ENCODE results near the gene ARHGAP28.
"Not testable (repeated sequence)": the region's sequence is repeated elsewhere in the genome, so short reads cannot be mapped to it uniquely, and the experiment has no call there.

ARHGAP28 gene

DNA sequence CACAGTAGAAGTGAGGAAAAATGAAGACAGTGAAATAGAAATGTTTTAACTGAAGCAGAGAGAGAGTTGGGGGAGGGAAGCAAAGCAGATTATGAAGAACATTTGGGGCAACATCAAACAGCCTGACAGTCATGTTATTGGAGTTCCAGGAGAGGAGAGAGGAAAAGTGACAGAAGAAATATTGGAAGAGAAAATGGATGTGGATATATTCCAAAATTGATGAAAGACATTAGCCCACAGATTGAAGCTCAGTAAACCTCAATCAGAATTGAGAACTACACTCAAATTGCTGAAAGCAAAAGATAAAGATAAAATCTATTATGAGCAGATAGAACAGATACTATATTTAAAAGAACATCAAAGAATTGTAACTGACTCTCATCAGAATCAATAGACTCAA, 90.8 kb downstream of the ARHGAP28 start:
- no peak for DNase-seq (ENCODE audit: low spot score)

- DNase-seq (ENCODE audit: low spot score), result no peak
Measured at GRCh38 chr18:6821356-6821755, 91.8 kb downstream of the ARHGAP28 start.

DNA sequence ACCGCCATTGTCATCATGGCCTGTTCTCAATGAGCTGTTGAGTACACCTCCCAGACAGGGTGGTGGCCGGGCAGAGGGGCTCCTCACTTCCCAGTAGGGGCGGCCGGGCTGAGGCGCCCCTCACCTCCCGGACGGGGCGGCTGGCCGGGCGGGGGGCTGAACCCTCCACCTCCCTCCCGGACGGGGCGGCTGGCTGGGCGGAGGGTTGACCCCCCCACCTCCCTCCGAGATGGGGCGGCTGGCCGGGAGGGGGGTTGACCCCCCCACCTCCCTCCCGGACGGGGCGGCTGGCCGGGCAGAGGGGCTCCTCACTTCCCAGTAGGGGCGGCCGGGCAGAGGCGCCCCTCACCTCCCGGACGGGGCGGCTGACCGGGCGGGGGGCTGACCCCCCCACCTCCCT, 97.6 kb downstream of the ARHGAP28 start:
- not testable (repeated sequence) for DNase-seq (ENCODE audit: low spot score)

DNA sequence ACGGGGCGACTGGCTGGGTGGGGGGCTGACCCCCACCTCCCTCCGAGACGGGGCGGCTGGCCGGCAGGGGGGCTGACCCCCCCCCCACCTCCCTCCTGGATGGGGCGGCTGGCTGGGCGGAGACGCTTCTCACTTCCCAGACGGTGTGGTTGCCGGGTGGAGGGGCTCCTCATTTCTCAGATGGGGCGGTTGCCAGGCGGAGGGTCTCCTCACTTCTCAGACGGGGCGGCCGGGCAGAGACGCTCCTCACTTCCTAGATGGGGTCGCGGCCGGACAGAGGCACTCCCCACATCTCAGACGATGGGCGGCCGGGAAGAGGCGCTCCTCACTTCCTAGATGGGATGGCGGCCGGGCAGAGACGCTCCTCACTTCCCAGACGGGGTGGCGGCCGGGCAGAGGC, 98.0 kb downstream of the ARHGAP28 start:
- DNase-seq (ENCODE audit: low spot score), result not testable (repeated sequence)

GRCh38 chr18:6830916-6831315, 101.4 kb downstream of the ARHGAP28 start:
- DNase-seq (ENCODE audit: low spot score), result no peak

- DNase-seq (ENCODE audit: low spot score), result no peak
Measured at GRCh38 chr18:6835345-6835744, 105.8 kb downstream of the ARHGAP28 start.

DNA sequence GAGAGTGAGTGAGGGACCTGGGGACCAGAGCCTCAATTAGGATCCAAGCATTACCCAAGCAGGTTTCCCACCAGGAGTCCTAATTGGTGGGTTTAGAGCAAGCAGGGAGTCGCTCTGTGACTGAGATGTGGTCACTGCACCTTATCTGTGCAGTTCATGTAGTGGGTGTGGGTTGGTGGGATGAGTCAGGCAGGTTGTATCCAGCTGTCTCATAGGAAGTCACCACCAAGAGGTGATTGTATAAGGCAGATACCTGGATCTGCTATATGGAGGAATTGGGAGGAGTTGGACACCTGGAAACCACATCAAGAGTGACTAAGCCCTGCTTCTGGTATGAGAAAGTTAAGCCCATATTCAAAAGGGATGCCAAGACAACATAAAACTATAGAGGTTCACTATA, 106.8 kb downstream of the ARHGAP28 start:
- no peak for DNase-seq (ENCODE audit: low spot score)

- no peak for DNase-seq (ENCODE audit: low spot score)
Measured at GRCh38 chr18:6837904-6838303, 108.4 kb downstream of the ARHGAP28 start.

- no peak for DNase-seq (ENCODE audit: low spot score)
Measured at GRCh38 chr18:6842081-6842480, 112.6 kb downstream of the ARHGAP28 start.

GRCh38 chr18:6843308-6843707, 113.8 kb downstream of the ARHGAP28 start:
- DNase-seq (ENCODE audit: low spot score), result no peak

GRCh38 chr18:6845521-6845920, 116.0 kb downstream of the ARHGAP28 start:
- not testable (repeated sequence) for DNase-seq (ENCODE audit: low spot score)

- no peak for DNase-seq (ENCODE audit: low spot score)
Measured at GRCh38 chr18:6850396-6850795, 120.9 kb downstream of the ARHGAP28 start.

GRCh38 chr18:6851480-6851879, 122.0 kb downstream of the ARHGAP28 start:
- no peak for DNase-seq (ENCODE audit: low spot score)

- DNase-seq (ENCODE audit: low spot score), result no peak
Measured at GRCh38 chr18:6854811-6855210, 125.3 kb downstream of the ARHGAP28 start.

DNA sequence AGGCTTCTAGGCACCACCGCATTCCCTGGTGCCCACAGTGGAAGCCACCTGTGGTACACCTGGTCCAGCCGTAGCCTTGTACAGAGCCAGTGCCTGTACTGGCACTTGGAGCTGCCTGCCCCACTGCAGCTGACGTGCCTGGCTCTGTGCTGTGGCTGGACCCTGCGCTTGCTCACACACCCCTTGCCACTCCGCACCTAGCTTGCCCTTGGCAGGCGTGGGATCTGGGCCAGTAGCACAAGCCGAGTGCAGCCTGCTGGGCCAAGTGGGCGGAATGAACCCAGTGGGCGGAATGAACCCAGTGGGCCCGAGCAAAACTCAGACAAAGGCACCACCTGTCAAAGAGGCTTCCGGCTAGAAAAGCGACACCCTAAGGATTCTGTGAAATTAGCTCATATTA, 126.3 kb downstream of the ARHGAP28 start:
- DNase-seq (ENCODE audit: low spot score), result no peak

GRCh38 chr18:6857300-6857699, 127.8 kb downstream of the ARHGAP28 start:
- no peak for DNase-seq (ENCODE audit: low spot score)

- no peak for DNase-seq (ENCODE audit: low spot score)
Measured at GRCh38 chr18:6859676-6860422, 130.3 kb downstream of the ARHGAP28 start.

DNA sequence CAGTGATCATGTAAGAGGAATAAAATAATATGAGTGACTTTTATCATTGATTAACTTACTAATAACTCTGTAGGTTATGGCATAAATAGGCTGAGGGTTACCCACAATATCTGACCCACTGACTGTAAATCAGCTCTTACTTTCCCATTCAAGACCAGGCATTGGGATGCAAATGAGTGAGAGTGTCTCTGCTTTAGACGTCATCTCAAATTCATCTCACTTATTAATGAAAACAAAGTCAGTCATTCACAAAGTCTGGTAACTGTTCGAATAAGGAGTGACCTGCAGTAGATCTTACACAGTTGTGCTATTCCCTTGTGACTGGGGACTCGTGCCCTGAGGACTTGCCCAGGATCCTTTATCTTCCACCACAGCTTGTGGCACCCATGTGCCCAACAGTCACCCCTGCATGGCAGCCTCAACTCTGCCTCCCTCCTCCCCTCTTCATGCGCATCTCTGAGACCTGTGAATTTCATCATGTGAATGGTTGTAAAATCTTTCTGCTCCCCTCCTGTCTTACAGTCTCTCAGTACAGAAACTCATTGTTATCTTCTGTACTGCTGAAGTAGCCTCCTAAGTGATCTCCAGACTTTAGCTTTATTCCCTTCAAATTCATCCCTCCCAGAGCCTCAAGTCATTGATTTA, 131.4 kb downstream of the ARHGAP28 start:
- DNase-seq (ENCODE audit: low spot score), result no peak

DNA sequence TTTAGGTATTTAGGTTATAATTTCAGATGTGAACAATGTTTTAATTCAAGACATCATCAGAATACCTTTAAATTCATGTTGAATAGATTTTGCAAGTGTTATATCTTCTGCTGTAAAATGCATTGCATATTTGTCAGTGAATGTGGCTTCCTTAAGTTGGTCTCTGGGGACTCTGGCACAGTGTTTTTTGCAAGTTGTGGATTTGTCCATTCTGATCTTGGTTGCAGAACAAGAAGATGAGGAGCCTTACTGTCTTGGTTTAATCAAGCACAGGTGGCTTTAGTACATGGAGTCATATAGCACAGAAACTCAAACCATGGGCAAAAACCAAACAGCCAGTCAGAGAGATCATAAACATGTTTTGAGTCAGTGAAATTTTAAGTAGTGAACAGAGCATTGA, 135.7 kb downstream of the ARHGAP28 start:
- DNase-seq (ENCODE audit: low spot score), result no peak

GRCh38 chr18:6866552-6867085, 137.1 kb downstream of the ARHGAP28 start:
- no peak for DNase-seq (ENCODE audit: low spot score)

- DNase-seq (ENCODE audit: low spot score), result no peak
Measured at GRCh38 chr18:6868033-6868432, 138.5 kb downstream of the ARHGAP28 start.

DNA sequence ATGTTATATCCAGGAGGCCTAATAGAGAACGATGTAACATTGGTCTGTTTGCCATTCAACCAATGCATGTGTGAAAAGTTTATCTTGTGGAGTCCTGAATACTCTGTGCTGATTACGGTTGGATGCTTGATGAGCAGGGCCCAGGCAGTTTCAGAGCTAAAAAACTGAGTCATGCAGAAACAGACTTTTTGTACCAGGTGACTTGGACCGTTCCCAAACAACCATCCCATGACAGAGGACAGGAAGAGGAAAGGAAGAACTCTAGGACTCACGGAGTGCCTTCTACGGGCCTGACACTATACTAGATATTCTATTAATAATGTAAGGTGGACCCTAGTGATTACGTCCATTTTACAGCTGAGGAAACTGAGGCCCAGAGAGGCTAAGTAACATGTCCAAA, 142.1 kb downstream of the ARHGAP28 start:
- DNase-seq (ENCODE audit: low spot score), result no peak

- no peak for DNase-seq (ENCODE audit: low spot score)
Measured at GRCh38 chr18:6873040-6873751, 143.7 kb downstream of the ARHGAP28 start.
